ENCODE data around the gene CEMIP. TPM values are rescaled to one million over a fixed set of nuclear protein-coding genes. Genes with fewer than 3 reads are reported as not detected.

Gene CEMIP
- total and polyA plus RNA-seq, 10 of the 15 experiments (the other 5 are each of a cell fraction or from before 2014, with no cell fraction given) = 0.01 to 0.44 (median 0.16) TPM; not detected in 6

GRCh38 chr15:80989518-80990478 lies 210.6 kb downstream of the CEMIP start, which contains the start of gene MESD (continued):
- TF ChIP-seq ZBTB33 (IDR thresholded peaks at IDR 0.05) = no peak
- TF ChIP-seq PAX8 (IDR thresholded peaks at IDR 0.05) = no peak
- no peak for TF ChIP-seq NFIC (IDR thresholded peaks at IDR 0.05; ENCODE audit: low read depth, low read length)
- no peak for TF ChIP-seq SIX5 (IDR thresholded peaks at IDR 0.05; ENCODE audit: low read depth, low read length, severe bottlenecking)
- 0 out of 4 replicates have a peak, but pooled peaks of 1 of the 2 experiments have one; percentile 27 for TF ChIP-seq SRF (IDR thresholded peaks at IDR 0.05; ENCODE audit: low read depth in 2 of 2, low read length in 2 of 2)
- peak; percentile 98 for TF ChIP-seq YY1 (IDR thresholded peaks at IDR 0.05; ENCODE audit: low read depth, low read length)
- TF ChIP-seq SUPT20H (IDR thresholded peaks at IDR 0.05; ENCODE audit: borderline replicate concordance, control insufficient read depth, low read depth, low read length) = no peak
- TF ChIP-seq RELA (IDR thresholded peaks at IDR 0.05; ENCODE audit: borderline replicate concordance, partially characterized antibody) = peak; percentile 39
- no peak for TF ChIP-seq EP300 (IDR thresholded peaks at IDR 0.05; ENCODE audit: borderline replicate concordance in 1 of 2, control insufficient read depth in 1 of 2, low read depth in 2 of 2, low read length in 2 of 2)
- TF ChIP-seq NBN (IDR thresholded peaks at IDR 0.05) = peak; percentile 74; the same call in 1 of the 2 replicates
- TF ChIP-seq IKZF2 (IDR thresholded peaks at IDR 0.05) = no peak
- peak; percentile 77; the same call in 1 of the 2 replicates for TF ChIP-seq SMAD5 (IDR thresholded peaks at IDR 0.05; ENCODE audit: low read depth)
- no peak for TF ChIP-seq CUX1 (IDR thresholded peaks at IDR 0.05; ENCODE audit: insufficient replicate concordance, low read depth, low read length)
- TF ChIP-seq STAT3 (IDR thresholded peaks at IDR 0.05; ENCODE audit: low read depth, low read length) = no peak
- TF ChIP-seq NFXL1 (IDR thresholded peaks at IDR 0.05; ENCODE audit: borderline replicate concordance) = no peak
- no peak for TF ChIP-seq FOXK2 (IDR thresholded peaks at IDR 0.05)
- no peak for TF ChIP-seq ZNF622 (IDR thresholded peaks at IDR 0.05)
- TF ChIP-seq BRCA1 (IDR thresholded peaks at IDR 0.05; ENCODE audit: low read depth, low read length) = no peak
- TF ChIP-seq CHD4 (IDR thresholded peaks at IDR 0.05) = no peak
- no peak for TF ChIP-seq ZNF207 (IDR thresholded peaks at IDR 0.05; ENCODE audit: borderline replicate concordance)
- TF ChIP-seq IRF3 (IDR thresholded peaks at IDR 0.05) = 0 out of 2 replicates have a peak, but pooled peaks have one; percentile 25
- no peak for TF ChIP-seq MTA2 (IDR thresholded peaks at IDR 0.05; ENCODE audit: low read depth)
- no peak for TF ChIP-seq ZNF274 (IDR thresholded peaks at IDR 0.05; ENCODE audit: insufficient read depth, insufficient read length)

All from GM12878 (cell line).